H1 (cell line): ENCODE results near the gene NEURL2.

Experiments
- CHD2 ChIP-seq: IDR thresholded peaks from 2 replicates; pipeline ENCODE4 v1.6.1; 2012; ENCODE audit warnings: low read length, improper control_type of control experiment
- MAFK ChIP-seq: IDR thresholded peaks from 2 replicates; pipeline ENCODE4 v1.6.1; 2012; ENCODE audit warnings: low read depth, mild to moderate bottlenecking, improper control_type of control experiment, low read length
- USF2 ChIP-seq: IDR thresholded peaks from 2 replicates; pipeline ENCODE4 v1.6.1; 2011; ENCODE audit warnings: low read length, improper control_type of control experiment
- TF ChIP-seq, protein P1 (sequence below), 3 experiments: IDR thresholded peaks; 1 replicate in 2 of 3; 2 replicates in 1 of 3; pipeline versions ENCODE4 v1.5.1 to v1.6.1; 2011; ENCODE audit warnings: low read length in 3 of 3, mild to moderate bottlenecking in 3 of 3, inconsistent platforms in 2 of 3, low read depth in 1 of 3, moderate library complexity in 1 of 3; ENCODE audit not compliant: insufficient read depth in 1 of 3; ENCODE audit errors: control extremely low read depth in 1 of 3
- TF ChIP-seq, protein P2 (sequence below): fragments of 300-600 bp; sonication (generic); IDR thresholded peaks from 2 replicates; pipeline ENCODE4 v1.7.1; 2012; ENCODE audit warnings: low read length, moderate library complexity, mild to moderate bottlenecking, inconsistent platforms; ENCODE audit not compliant: insufficient replicate concordance

GRCh38 chr20:45909336-45909808 lies 18.4 kb upstream of the NEURL2 start:
- TF ChIP-seq USF2 (no peak), CHD2 (no peak), MAFK (no peak)
- TF ChIP-seq, protein P1, sequence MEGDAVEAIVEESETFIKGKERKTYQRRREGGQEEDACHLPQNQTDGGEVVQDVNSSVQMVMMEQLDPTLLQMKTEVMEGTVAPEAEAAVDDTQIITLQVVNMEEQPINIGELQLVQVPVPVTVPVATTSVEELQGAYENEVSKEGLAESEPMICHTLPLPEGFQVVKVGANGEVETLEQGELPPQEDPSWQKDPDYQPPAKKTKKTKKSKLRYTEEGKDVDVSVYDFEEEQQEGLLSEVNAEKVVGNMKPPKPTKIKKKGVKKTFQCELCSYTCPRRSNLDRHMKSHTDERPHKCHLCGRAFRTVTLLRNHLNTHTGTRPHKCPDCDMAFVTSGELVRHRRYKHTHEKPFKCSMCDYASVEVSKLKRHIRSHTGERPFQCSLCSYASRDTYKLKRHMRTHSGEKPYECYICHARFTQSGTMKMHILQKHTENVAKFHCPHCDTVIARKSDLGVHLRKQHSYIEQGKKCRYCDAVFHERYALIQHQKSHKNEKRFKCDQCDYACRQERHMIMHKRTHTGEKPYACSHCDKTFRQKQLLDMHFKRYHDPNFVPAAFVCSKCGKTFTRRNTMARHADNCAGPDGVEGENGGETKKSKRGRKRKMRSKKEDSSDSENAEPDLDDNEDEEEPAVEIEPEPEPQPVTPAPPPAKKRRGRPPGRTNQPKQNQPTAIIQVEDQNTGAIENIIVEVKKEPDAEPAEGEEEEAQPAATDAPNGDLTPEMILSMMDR (IDR thresholded peaks at IDR 0.05; ENCODE audit: control extremely low read depth in 1 of 3, insufficient read depth in 1 of 3, low read depth in 1 of 3, low read length in 3 of 3), result no peak
- TF ChIP-seq, protein P2, sequence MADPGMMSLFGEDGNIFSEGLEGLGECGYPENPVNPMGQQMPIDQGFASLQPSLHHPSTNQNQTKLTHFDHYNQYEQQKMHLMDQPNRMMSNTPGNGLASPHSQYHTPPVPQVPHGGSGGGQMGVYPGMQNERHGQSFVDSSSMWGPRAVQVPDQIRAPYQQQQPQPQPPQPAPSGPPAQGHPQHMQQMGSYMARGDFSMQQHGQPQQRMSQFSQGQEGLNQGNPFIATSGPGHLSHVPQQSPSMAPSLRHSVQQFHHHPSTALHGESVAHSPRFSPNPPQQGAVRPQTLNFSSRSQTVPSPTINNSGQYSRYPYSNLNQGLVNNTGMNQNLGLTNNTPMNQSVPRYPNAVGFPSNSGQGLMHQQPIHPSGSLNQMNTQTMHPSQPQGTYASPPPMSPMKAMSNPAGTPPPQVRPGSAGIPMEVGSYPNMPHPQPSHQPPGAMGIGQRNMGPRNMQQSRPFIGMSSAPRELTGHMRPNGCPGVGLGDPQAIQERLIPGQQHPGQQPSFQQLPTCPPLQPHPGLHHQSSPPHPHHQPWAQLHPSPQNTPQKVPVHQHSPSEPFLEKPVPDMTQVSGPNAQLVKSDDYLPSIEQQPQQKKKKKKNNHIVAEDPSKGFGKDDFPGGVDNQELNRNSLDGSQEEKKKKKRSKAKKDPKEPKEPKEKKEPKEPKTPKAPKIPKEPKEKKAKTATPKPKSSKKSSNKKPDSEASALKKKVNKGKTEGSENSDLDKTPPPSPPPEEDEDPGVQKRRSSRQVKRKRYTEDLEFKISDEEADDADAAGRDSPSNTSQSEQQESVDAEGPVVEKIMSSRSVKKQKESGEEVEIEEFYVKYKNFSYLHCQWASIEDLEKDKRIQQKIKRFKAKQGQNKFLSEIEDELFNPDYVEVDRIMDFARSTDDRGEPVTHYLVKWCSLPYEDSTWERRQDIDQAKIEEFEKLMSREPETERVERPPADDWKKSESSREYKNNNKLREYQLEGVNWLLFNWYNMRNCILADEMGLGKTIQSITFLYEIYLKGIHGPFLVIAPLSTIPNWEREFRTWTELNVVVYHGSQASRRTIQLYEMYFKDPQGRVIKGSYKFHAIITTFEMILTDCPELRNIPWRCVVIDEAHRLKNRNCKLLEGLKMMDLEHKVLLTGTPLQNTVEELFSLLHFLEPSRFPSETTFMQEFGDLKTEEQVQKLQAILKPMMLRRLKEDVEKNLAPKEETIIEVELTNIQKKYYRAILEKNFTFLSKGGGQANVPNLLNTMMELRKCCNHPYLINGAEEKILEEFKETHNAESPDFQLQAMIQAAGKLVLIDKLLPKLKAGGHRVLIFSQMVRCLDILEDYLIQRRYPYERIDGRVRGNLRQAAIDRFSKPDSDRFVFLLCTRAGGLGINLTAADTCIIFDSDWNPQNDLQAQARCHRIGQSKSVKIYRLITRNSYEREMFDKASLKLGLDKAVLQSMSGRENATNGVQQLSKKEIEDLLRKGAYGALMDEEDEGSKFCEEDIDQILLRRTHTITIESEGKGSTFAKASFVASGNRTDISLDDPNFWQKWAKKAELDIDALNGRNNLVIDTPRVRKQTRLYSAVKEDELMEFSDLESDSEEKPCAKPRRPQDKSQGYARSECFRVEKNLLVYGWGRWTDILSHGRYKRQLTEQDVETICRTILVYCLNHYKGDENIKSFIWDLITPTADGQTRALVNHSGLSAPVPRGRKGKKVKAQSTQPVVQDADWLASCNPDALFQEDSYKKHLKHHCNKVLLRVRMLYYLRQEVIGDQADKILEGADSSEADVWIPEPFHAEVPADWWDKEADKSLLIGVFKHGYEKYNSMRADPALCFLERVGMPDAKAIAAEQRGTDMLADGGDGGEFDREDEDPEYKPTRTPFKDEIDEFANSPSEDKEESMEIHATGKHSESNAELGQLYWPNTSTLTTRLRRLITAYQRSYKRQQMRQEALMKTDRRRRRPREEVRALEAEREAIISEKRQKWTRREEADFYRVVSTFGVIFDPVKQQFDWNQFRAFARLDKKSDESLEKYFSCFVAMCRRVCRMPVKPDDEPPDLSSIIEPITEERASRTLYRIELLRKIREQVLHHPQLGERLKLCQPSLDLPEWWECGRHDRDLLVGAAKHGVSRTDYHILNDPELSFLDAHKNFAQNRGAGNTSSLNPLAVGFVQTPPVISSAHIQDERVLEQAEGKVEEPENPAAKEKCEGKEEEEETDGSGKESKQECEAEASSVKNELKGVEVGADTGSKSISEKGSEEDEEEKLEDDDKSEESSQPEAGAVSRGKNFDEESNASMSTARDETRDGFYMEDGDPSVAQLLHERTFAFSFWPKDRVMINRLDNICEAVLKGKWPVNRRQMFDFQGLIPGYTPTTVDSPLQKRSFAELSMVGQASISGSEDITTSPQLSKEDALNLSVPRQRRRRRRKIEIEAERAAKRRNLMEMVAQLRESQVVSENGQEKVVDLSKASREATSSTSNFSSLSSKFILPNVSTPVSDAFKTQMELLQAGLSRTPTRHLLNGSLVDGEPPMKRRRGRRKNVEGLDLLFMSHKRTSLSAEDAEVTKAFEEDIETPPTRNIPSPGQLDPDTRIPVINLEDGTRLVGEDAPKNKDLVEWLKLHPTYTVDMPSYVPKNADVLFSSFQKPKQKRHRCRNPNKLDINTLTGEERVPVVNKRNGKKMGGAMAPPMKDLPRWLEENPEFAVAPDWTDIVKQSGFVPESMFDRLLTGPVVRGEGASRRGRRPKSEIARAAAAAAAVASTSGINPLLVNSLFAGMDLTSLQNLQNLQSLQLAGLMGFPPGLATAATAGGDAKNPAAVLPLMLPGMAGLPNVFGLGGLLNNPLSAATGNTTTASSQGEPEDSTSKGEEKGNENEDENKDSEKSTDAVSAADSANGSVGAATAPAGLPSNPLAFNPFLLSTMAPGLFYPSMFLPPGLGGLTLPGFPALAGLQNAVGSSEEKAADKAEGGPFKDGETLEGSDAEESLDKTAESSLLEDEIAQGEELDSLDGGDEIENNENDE, result no peak
